Parathyroid adenoma (tissue), 2 donors: ENCODE measurements around the gene SLC34A2.
"Not testable (repeated sequence)": the region's sequence is repeated elsewhere in the genome, so short reads cannot be mapped to it uniquely, and the experiment has no call there.

Experiments
- H2AFZ ChIP-seq: fragments of 300-600 bp; sonication (generic); one replicate; pipeline ENCODE4 v1.7.0; 2017; ENCODE audit warnings: antibody characterized with exemption, mild to moderate bottlenecking
- H3K27ac ChIP-seq: fragments of 300-600 bp; sonication (generic); one replicate; pipeline ENCODE4 v1.7.0; 2017
- H3K27me3 ChIP-seq: fragments of 300-600 bp; sonication (generic); one replicate; pipeline ENCODE4 v1.7.0; 2017; ENCODE audit warnings: low read length; ENCODE audit not compliant: control insufficient read depth, insufficient read depth
- H3K36me3 ChIP-seq: fragments of 300-600 bp; sonication (generic); one replicate; pipeline ENCODE4 v1.7.0; 2017; ENCODE audit warnings: low read length; ENCODE audit not compliant: control insufficient read depth, insufficient read depth
- H3K4me1 ChIP-seq: fragments of 300-600 bp; sonication (generic); one replicate; pipeline ENCODE4 v1.7.0; 2017; ENCODE audit warnings: control low read depth
- H3K4me2 ChIP-seq: fragments of 300-600 bp; sonication (generic); one replicate; pipeline ENCODE4 v1.7.0; 2017; ENCODE audit warnings: low read length
- H3K4me3 ChIP-seq: fragments of 300-600 bp; sonication (generic); one replicate; pipeline ENCODE4 v1.7.0; 2017; ENCODE audit warnings: low read depth, low read length
- H3K79me2 ChIP-seq: fragments of 300-600 bp; sonication (generic); one replicate; pipeline ENCODE4 v1.7.0; 2017; ENCODE audit warnings: control low read depth
- H3K9ac ChIP-seq: fragments of 300-600 bp; sonication (generic); one replicate; pipeline ENCODE4 v1.7.0; 2017; ENCODE audit warnings: mild to moderate bottlenecking
- H3K9me3 ChIP-seq: fragments of 300-600 bp; sonication (generic); one replicate; pipeline ENCODE4 v1.7.0; 2017; ENCODE audit warnings: low read length; ENCODE audit not compliant: control insufficient read depth
- CTCF ChIP-seq: fragments of 300-600 bp; sonication (generic); IDR thresholded peaks from one replicate; pipeline ENCODE4 v1.7.0; 2017; ENCODE audit warnings: antibody characterized with exemption, mild to moderate bottlenecking
- donor health status: primary hyperparathyroidism.

The SLC34A2 gene

GRCh38 chr4:25651682-25652081, 4.0 kb upstream of the SLC34A2 start:
- H3K4me1 ChIP-seq = no peaks in the 10 kb centered on the region
- no peak for TF ChIP-seq CTCF
- no peak overlapping the region for H2AFZ ChIP-seq
- H3K36me3 ChIP-seq = no peaks in the 10 kb centered on the region
- no peak overlapping the region for H3K4me3 ChIP-seq
- no peak overlapping the region for H3K9ac ChIP-seq
- no peak overlapping the region for H3K4me2 ChIP-seq
- H3K9me3 ChIP-seq = no peaks in the 10 kb centered on the region
- H3K79me2 ChIP-seq = no peaks in the 10 kb centered on the region
- H3K27ac ChIP-seq = no peak overlapping the region
- no peaks in the 10 kb centered on the region for H3K27me3 ChIP-seq

- Histone ChIP-seq H3K36me3 (no peaks in the 10 kb centered on the region), H3K4me1 (no peaks in the 10 kb centered on the region), H3K79me2 (no peaks in the 10 kb centered on the region), H3K4me3 (no peak overlapping the region), H3K9ac (no peak overlapping the region), H2AFZ (no peak overlapping the region), H3K27ac (no peak overlapping the region), H3K4me2 (no peak overlapping the region), H3K27me3 (no peaks in the 10 kb centered on the region), H3K9me3 (no peaks in the 10 kb centered on the region)
- no peak for TF ChIP-seq CTCF
These were observed 1.4 kb upstream of the SLC34A2 start for GRCh38 chr4:25654031-25654970.

GRCh38 chr4:25656031-25656430, 380 bp downstream of the SLC34A2 start:
- no peak for TF ChIP-seq CTCF
- Histone ChIP-seq H3K36me3 (no peaks in the 10 kb centered on the region), H3K4me3 (no peak overlapping the region), H3K79me2 (no peaks in the 10 kb centered on the region), H3K27me3 (no peaks in the 10 kb centered on the region), H3K4me1 (no peaks in the 10 kb centered on the region), H2AFZ (no peak overlapping the region), H3K9ac (no peak overlapping the region), H3K9me3 (no peaks in the 10 kb centered on the region), H3K4me2 (no peak overlapping the region), H3K27ac (no peak overlapping the region)

- Histone ChIP-seq H3K27ac (no peak overlapping the region), H3K4me1 (no peaks in the 10 kb centered on the region), H3K79me2 (no peaks in the 10 kb centered on the region), H3K36me3 (no peaks in the 10 kb centered on the region), H3K4me2 (no peak overlapping the region), H3K9me3 (no peaks in the 10 kb centered on the region), H3K9ac (no peak overlapping the region), H3K4me3 (no peak overlapping the region), H3K27me3 (no peaks in the 10 kb centered on the region), H2AFZ (no peak overlapping the region)
- no peak for TF ChIP-seq CTCF
These were observed 2.7 kb downstream of the SLC34A2 start for GRCh38 chr4:25658357-25658771.

GRCh38 chr4:25658777-25659176, 3.1 kb downstream of the SLC34A2 start:
- no peak overlapping the region for H2AFZ ChIP-seq
- TF ChIP-seq CTCF = no peak
- no peaks in the 10 kb centered on the region for H3K4me1 ChIP-seq
- no peak overlapping the region for H3K4me3 ChIP-seq
- no peak overlapping the region for H3K9ac ChIP-seq
- no peak overlapping the region for H3K27ac ChIP-seq
- no peak overlapping the region for H3K4me2 ChIP-seq
- H3K9me3 ChIP-seq = no peaks in the 10 kb centered on the region
- H3K36me3 ChIP-seq = no peaks in the 10 kb centered on the region
- H3K79me2 ChIP-seq = no peaks in the 10 kb centered on the region
- no peaks in the 10 kb centered on the region for H3K27me3 ChIP-seq

- H3K27ac ChIP-seq, H3K4me1 ChIP-seq: not testable (repeated sequence)
These were observed 5.8 kb downstream of the SLC34A2 start for GRCh38 chr4:25661441-25661840.

More at GRCh38 chr4:25661441-25661840, 5.8 kb downstream of the SLC34A2 start:
- not testable (repeated sequence) for H3K9me3 ChIP-seq, H3K4me2 ChIP-seq, H3K9ac ChIP-seq, H3K27me3 ChIP-seq, H2AFZ ChIP-seq, H3K79me2 ChIP-seq, H3K36me3 ChIP-seq, H3K4me3 ChIP-seq
